Endothelial cell of umbilical vein (primary cell): ENCODE measurements around the gene GRID2.

Experiments used
- EZH2 ChIP-seq: IDR thresholded peaks from 2 replicates; pipeline ENCODE4 v1.6.1; 2012; ENCODE audit warnings: borderline replicate concordance, low read depth, mild to moderate bottlenecking, moderate library complexity, low read length, inconsistent platforms; ENCODE audit not compliant: severe bottlenecking
- FOS ChIP-seq: IDR thresholded peaks from 2 replicates; pipeline ENCODE4 v1.6.1; 2011; ENCODE audit warnings: mild to moderate bottlenecking, low read length, moderate library complexity, borderline replicate concordance; ENCODE audit not compliant: insufficient read depth
- GATA2 ChIP-seq: IDR thresholded peaks from 2 replicates; pipeline ENCODE4 v1.7.0; 2011; ENCODE audit warnings: low read depth, mild to moderate bottlenecking, moderate library complexity, mixed read lengths, low read length; ENCODE audit not compliant: insufficient read length, insufficient read depth
- MYC ChIP-seq: IDR thresholded peaks from one replicate; pipeline ENCODE4 v1.6.1; 2011; ENCODE audit warnings: mild to moderate bottlenecking, low read depth, low read length
- POLR2A ChIP-seq: IDR thresholded peaks from 2 replicates; pipeline ENCODE4 v1.6.1; 2012; ENCODE audit warnings: low read depth, mild to moderate bottlenecking, control low read depth, low read length
- POLR2AphosphoS5 ChIP-seq: IDR thresholded peaks from 2 replicates; pipeline ENCODE4 v1.6.1; 2012; ENCODE audit warnings: low read depth, mild to moderate bottlenecking, control low read depth, low read length, moderate library complexity; ENCODE audit not compliant: insufficient read depth
- TF ChIP-seq, protein P1 (sequence below), 2 donors: IDR thresholded peaks; 1 replicate in 1 of 2; 2 replicates in 1 of 2; pipeline ENCODE4 v1.5.1; 2011; ENCODE audit warnings: low read length in 2 of 2, mild to moderate bottlenecking in 2 of 2, moderate library complexity in 2 of 2, control low read depth in 1 of 2, inconsistent platforms in 1 of 2, low read depth in 1 of 2; ENCODE audit not compliant: insufficient read depth in 1 of 2; ENCODE audit errors: extremely low read depth in 1 of 2
- TF ChIP-seq, protein P2 (sequence below): IDR thresholded peaks from 2 replicates; pipeline ENCODE4 v1.6.1; 2011; ENCODE audit not compliant: insufficient read depth, insufficient read length

DNA sequence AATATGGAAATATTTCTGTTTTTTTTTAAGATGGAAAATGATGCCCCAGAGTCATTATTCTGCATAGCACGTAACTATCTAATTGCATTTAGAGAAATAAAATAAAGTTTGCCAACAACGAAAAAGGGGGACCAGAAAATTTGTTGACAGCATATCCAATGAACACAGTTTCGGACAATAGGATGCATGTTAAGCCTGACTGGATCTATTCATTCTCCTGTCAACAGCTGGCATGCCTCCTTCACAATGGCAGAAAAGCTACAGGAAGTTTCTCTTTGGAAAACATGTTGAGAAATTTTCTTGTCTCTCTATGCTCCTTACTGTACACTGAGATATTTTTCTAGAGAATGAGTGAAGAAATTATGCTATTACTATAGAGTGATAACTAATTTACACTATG, 262.5 kb downstream of the GRID2 start:
- TF ChIP-seq, protein P1, sequence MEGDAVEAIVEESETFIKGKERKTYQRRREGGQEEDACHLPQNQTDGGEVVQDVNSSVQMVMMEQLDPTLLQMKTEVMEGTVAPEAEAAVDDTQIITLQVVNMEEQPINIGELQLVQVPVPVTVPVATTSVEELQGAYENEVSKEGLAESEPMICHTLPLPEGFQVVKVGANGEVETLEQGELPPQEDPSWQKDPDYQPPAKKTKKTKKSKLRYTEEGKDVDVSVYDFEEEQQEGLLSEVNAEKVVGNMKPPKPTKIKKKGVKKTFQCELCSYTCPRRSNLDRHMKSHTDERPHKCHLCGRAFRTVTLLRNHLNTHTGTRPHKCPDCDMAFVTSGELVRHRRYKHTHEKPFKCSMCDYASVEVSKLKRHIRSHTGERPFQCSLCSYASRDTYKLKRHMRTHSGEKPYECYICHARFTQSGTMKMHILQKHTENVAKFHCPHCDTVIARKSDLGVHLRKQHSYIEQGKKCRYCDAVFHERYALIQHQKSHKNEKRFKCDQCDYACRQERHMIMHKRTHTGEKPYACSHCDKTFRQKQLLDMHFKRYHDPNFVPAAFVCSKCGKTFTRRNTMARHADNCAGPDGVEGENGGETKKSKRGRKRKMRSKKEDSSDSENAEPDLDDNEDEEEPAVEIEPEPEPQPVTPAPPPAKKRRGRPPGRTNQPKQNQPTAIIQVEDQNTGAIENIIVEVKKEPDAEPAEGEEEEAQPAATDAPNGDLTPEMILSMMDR (IDR thresholded peaks at IDR 0.05; ENCODE audit: extremely low read depth in 1 of 2, insufficient read depth in 1 of 2, low read depth in 1 of 2, low read length in 2 of 2): no peak
- no peak for TF ChIP-seq POLR2AphosphoS5
- TF ChIP-seq POLR2A: no peak
- no peak for TF ChIP-seq MYC
- no peak for TF ChIP-seq FOS
- no peak for TF ChIP-seq EZH2
- TF ChIP-seq, protein P2, sequence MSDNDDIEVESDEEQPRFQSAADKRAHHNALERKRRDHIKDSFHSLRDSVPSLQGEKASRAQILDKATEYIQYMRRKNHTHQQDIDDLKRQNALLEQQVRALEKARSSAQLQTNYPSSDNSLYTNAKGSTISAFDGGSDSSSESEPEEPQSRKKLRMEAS: no peak
- no peak for TF ChIP-seq GATA2
